Fibroblast of lung (primary cell): ENCODE data around the gene IL34.
A peak's percentile ranks its signal among the peaks of the same experiment; 100 is the strongest.

ENCODE experiments used
- CTCF ChIP-seq, 2 donors: IDR thresholded peaks in 1 of 2; conservative IDR thresholded peaks in 1 of 2; 1 replicate in 1 of 2; 2 replicates in 1 of 2; pipeline ENCODE4 v1.5.1; 2011 to 2012; ENCODE audit warnings: low read length in 2 of 2, control low read depth in 1 of 2, inconsistent platforms in 1 of 2, low read depth in 1 of 2, mild to moderate bottlenecking in 1 of 2
- EZH2 ChIP-seq: IDR thresholded peaks from 2 replicates; pipeline ENCODE4 v1.5.1; 2012; ENCODE audit warnings: low read length, control low read depth, mild to moderate bottlenecking; ENCODE audit errors: missing control alignments

- TF ChIP-seq CTCF (conservative IDR thresholded peaks at IDR 0.05 in 1 of 2, IDR thresholded peaks at IDR 0.05 in 1 of 2; ENCODE audit: low read depth in 1 of 2, low read length in 2 of 2) (peak; percentile 41 to 57), EZH2 (no peak)
Observed at GRCh38 chr16:70703041-70703834, 56.9 kb downstream of the IL34 start.
